GM12891 (cell line): ENCODE measurements around the gene PLIN3.
A peak's percentile ranks its signal among the peaks of the same experiment; 100 is the strongest.

Experiments used
- PAX5 ChIP-seq: IDR thresholded peaks from 2 replicates; pipeline ENCODE4 v1.6.1; 2011; ENCODE audit warnings: low read length, moderate library complexity, mild to moderate bottlenecking; ENCODE audit not compliant: insufficient read depth, severe bottlenecking
- POLR2A ChIP-seq: IDR thresholded peaks from 2 replicates; pipeline ENCODE4 v1.6.1; 2011; ENCODE audit warnings: low read depth, low read length, control low read depth
- POLR2AphosphoS5 ChIP-seq: IDR thresholded peaks from 2 replicates; pipeline ENCODE4 v1.6.1; 2011; ENCODE audit warnings: low read depth, low read length, control low read depth
- TAF1 ChIP-seq: IDR thresholded peaks from 2 replicates; pipeline ENCODE4 v1.6.1; 2011; ENCODE audit warnings: low read depth, low read length, control low read depth

DNA sequence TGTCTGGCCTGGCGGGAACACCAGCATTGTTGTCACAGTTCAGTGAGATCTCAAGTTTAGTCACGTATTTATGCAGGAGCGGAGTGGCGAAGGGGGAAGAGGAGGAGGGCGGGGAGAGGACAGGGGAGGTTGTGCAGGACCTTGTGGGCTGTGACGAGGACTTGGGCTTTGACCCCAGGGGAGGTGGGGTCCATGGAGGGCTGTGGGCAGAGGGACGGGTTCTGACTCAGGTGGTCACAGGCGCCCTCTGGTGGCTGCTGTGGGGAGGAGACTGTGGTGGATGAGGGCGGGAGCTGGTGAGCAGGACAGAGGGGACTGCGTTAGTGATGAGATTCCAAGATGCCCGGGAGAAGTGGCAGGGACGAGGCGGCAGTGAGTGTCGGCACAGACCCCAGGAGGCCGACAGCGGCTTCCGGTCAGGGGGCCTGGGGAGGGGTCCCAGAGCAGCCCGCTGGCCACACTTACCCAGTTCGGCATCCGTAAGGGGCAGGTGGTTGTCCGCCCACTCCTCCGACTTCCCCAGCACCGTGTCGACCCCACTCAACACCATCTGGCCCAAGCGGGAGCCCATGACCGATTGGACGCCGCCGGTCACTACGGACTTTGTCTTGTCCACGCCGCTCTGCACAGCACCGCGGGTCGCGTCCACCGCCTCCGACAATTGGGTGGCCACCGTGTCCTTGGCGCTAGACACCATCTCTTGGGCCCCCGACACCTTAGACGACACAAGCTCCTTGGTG, 15.7 kb downstream of the PLIN3 start:
- 0 out of 2 replicates have a peak, but pooled peaks have one; percentile 20 for TF ChIP-seq POLR2AphosphoS5
- no peak for TF ChIP-seq TAF1
- TF ChIP-seq POLR2A, result no peak
- peak; percentile 6 for TF ChIP-seq PAX5
